ENCODE data around the gene FCHO2.
"Not testable (repeated sequence)": the region's sequence is repeated elsewhere in the genome, so short reads cannot be mapped to it uniquely, and the experiment has no call there.

Gene FCHO2, protein sequence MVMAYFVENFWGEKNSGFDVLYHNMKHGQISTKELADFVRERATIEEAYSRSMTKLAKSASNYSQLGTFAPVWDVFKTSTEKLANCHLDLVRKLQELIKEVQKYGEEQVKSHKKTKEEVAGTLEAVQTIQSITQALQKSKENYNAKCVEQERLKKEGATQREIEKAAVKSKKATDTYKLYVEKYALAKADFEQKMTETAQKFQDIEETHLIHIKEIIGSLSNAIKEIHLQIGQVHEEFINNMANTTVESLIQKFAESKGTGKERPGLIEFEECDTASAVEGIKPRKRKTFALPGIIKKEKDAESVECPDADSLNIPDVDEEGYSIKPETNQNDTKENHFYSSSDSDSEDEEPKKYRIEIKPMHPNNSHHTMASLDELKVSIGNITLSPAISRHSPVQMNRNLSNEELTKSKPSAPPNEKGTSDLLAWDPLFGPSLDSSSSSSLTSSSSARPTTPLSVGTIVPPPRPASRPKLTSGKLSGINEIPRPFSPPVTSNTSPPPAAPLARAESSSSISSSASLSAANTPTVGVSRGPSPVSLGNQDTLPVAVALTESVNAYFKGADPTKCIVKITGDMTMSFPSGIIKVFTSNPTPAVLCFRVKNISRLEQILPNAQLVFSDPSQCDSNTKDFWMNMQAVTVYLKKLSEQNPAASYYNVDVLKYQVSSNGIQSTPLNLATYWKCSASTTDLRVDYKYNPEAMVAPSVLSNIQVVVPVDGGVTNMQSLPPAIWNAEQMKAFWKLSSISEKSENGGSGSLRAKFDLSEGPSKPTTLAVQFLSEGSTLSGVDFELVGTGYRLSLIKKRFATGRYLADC

DNA sequence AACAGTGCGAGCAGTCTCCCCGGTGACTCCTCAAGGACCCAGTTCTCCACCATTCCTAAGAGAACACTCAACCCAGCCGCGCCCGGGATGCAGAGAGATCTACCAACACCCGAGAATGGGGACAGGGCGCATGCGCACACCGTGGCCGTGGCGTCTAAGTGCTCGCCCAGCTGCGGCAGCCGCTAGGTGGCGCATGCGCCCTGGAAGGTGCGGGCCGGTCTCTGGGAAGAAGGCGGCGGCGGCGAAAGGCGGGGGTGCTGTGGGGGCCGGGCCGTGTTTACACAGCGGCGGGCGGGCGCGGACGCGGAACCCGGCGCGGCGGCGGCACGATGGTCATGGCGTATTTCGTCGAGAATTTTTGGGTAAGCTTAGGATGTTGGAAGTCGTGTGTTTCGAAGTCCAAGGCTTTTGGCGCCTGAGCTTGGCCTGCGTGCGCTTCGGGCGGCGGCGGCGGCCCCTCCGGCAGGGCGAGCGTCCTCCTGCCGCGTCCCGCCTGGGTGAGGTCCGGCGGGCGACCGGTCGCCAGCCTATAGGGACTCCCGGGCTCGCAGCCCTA, at the start of gene FCHO2:
Gene FCHO2, plus strand, starts transcription at position 274 of the 556 bp plus-strand sequence. Its CDS starts 56 bp downstream, at position 330.
- DNase-seq (ENCODE audit: low read depth in 2 of 2), result peak; percentile 93 to 94

DNA sequence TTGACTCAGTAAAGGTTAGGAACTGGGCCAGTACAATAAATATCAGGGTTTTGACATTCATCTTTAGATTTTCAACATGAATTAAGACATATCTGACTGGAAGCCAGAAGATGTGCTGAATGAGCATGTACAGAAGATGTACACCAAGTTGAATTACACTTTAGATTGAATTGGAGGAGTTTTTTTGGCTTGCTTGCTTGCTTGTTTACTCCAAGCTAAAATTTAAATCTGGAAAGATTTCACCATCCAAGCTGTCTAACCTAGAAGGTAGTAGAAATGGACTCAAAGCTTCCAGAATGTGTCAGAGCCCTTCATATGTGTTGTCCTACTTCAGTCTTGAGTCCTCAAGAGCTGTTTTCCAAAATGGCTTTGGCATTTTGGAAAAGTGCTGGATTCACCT, 49.0 kb upstream of the FCHO2 start:
- DNase-seq (ENCODE audit: low read depth in 2 of 2), result no peak

DNA sequence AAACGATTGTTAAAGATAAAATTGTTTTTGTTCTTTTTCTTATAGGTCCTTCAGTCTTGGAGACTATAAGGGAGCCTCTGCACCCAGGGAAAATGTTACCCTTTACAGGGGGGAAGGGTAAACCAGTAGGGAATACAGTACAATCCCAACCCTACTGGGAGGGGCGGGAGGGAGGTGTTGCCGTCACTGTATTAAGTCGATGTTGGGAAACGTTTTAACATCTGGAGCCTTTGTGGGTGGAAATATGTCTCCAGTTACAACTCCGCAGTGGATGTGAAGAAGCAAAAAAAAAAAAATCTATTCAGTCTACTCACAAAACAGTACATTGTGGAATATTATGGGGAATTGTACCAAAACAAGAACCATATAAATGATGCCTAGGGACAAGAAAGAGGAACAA, 47.2 kb upstream of the FCHO2 start:
- no peak for DNase-seq (ENCODE audit: low read depth in 2 of 2)

DNA sequence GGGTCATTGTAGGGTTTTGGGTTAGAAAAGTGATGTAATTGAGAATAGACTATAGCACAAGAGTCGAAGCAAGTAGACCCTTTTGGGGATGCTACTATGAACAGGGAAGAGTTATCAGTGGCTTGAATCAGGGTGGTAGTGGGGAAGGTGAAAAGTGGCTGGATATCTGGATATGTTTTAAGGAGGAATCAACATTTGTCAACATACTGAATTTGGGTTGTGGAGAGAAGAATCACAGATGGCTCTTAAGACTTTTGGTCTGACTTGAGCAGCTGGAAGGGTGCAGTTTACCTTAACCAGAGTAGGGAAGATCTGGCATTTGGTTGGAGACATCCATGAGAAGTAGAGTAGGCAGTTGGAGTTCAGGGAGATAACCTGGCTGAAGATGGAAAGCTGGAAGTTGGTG, 38.5 kb upstream of the FCHO2 start:
- no peak for DNase-seq (ENCODE audit: low read depth in 2 of 2)

DNA sequence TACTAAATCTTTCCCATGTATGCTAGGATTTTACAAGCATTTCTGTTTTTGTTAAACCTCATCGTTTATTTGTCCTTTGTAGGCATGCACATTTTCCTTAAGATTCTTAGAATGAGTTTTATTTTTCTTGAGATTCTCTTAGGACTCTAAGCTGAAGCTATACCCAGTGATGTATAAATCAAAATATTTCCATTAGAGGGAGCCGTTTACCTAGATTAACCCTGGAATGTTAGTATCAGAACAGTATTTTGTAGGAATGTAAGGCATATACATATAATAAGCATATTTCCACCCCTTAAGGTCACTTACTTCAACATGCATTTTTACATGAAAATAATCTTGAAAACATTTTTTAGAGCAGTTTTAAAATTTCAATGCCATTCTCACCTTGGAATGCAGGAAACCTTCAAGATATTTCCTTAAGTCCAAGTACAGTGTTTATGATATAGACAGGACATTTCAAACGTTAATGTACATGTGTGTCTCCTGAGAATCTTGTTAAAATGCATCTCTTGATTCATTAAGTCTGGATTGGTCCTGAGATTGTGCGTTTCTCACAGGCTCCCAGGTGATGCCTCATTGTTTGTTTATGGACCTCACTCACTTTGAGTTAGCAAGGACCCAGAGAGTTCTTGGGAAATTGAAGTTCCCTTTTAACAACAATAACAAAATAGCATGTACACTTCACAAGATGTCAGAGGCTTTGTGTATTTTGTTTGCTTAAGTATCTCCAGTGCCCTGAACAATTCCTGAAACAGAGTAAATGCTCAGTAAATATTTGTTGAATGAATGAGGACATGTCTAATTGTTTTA, 34.9 kb upstream of the FCHO2 start:
- no peak for DNase-seq (ENCODE audit: low read depth in 2 of 2)

DNA sequence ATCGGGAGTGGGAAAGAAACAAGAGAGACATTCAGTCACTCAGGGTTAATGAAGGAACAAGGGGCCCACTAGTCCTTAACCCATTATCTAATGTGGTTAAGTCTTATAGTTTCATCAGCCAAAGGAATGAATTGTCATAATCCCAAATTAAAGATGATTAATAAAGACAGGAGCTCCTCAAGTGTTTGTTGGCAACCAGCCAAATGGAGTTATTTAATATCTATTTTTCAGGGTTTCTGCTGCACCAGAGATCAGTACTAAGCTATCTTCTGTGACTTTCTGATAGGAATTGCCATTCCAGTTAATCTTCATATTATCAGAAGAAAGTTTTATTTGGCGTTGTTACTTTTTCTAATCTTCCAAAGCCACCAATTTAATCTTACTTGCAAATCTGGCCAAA, 34.0 kb upstream of the FCHO2 start:
- DNase-seq (ENCODE audit: low read depth in 2 of 2), result no peak

DNA sequence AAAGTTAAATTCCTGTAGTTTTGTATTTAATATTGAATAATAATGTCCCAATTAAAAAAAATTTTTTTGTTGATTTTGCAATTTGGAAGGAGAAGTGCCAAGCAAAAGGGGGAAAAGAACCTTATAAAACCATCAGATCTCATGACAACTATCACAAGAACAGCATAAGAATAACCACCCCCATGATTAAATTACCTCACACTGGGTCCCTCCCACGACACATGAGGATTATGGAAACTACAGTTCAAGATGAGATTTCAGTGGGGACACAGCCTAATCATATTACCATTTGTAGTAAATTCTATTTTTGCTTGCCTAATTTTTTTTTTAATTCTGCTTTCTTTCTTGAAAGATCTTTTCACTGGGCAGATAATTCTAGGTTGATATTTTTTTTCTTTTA, 33.4 kb upstream of the FCHO2 start:
- no peak for DNase-seq (ENCODE audit: low read depth in 2 of 2)

DNA sequence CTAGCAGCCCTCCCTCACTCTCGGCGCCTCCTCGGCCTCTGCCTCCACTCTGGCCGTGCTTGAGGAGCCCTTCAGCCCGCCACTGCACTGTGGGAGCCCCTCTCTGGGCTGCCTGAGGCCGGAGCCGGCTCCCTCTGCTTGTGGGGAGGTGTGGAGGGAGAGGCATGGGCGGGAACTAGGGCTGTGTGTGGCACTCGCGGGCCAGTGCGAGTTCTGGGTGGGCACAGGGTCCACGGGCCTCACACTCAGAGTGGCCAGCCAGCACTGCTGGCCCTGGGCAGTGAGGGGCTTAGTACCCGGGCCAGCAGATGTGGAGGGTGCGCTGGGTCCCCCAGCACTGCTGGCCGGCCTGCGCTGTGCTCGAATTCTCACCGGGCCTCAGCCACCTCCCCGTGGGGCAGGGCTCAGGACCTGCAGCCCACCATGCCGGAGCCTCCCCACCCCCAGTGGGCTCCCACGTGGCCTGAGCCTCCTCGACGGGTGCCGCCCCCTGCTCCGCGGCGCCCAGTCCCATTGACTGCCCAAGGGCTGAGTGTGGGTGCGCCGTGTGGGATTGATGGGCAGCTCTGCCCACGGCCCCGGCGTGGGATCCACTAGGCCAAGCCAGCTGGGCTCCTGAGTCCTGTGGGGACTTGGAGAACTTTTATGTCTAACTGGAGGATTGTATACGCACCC, 30.4 kb upstream of the FCHO2 start:
- DNase-seq (ENCODE audit: low read depth in 2 of 2), result no peak

DNA sequence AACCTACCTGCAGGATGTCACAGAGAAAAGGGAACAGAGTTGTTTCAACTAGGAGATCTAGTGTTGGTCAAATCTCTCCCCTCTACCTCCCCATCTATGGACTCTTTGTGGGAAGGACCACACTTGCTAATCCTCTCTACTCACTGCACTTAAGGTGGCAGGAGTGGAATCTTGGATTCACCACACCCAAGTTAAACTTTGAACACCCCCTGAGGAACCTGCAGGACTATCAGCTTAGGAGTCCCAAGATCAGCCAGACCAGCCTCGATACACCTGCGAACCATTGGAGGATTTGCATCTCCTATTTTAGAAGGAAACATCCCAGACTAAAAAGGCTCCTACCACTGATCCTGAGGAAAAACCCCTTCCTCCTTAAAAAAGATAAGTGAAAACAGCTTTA, 23.2 kb upstream of the FCHO2 start:
- DNase-seq (ENCODE audit: low read depth in 2 of 2), result not testable (repeated sequence)

DNA sequence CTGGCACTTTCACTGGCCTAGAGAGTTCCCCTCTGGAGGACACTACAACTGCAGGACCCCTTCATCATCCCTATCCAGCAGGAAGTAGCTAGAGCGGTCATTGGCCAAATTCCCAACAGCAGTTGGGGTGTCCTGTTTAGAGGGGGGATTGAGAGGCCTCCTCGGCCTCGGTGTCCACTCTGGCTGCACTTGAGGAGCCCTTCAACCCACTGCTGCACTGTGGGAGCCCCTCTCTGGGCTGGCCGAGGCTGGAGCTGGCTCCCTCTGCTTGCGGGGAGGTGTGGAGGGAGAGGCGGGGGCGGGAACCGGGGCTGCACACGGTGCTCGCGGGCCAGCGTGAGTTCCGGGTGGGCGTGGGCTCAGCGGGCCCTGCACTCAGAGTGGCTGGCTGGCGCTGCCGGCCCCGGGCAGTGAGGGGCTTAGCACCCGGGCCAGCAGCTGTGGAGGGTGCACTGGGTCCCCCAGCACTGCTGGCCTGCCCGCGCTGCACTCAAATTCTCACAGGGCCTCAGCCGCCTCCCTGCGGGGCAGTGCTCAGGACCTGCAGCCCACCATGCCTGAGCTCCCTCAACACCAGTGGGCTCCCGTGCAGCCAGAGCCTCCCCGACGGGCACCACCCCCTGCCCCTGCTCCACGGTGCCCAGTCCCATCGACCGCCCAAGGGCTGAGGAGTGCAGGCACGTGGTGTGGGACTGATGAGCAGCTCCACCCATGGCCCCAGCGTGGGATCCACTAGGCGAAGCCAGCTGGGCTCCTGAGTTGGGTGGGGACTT, 20.7 kb upstream of the FCHO2 start:
- DNase-seq (ENCODE audit: low read depth in 2 of 2), result not testable (repeated sequence)

DNA sequence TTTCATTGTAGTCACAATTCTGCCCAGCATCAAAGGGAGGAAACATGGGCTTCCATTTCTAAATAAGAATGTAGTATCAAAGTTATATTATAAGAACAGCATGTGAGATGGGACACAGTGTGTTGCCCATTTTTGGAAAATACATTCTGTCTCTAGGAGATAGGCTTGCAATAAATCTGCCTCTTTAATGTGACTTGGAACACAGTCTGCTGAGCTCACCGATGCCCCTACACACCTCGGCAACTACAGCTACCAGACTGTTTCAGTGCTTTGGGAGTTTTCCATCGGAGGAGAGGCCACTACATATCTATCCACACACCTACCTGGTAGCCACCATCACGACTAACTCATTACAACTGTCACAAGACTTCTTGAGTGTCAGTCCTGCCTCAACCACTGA, 18.9 kb upstream of the FCHO2 start:
- no peak for DNase-seq (ENCODE audit: low read depth in 2 of 2)

DNA sequence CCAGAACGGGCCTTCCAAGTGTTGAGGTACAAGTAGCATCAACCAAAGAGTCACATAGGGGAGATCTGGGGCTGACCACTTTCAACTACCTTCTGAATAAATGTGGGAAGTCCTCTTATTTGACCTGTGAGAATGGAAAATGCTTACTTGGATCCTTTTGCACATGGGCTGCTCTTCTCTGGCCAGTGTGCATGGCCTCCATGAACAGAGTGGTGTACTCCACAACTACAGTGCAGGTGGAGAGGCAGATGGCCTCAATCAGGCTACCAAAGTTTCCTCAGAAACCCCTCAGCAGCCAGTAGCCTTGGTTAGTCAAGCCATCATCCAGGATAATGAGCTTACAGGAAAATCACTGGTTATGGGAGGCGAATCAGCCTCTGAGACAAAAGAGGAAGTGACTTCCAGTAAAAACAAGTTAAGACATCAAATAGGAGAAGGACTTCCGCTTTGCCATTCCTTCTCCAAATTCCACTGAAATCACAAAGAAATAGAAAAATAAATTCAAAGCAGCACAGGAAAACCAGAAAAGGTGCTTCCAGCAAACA, 18.3 kb upstream of the FCHO2 start:
- DNase-seq (ENCODE audit: low read depth in 2 of 2), result no peak

DNA sequence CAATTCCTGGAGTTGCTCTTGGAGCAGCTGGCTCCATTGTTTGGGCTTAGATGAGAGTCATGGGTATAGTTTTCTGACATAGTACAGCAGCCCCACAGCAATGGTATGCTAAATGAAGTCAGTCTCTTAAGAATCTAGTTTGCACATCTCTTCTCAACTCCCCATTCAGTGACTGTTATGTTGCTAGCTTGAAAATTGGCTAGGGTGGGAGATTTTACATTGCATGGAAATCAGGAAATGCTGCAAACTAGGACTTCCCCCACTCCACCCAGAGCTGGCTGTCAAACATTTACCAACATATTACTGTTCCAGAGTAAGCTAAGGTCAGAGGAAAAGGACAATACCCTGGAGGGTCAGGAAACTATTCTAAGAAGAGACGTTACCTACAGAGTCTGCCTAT, 17.6 kb upstream of the FCHO2 start:
- DNase-seq (ENCODE audit: low read depth in 2 of 2), result no peak

DNA sequence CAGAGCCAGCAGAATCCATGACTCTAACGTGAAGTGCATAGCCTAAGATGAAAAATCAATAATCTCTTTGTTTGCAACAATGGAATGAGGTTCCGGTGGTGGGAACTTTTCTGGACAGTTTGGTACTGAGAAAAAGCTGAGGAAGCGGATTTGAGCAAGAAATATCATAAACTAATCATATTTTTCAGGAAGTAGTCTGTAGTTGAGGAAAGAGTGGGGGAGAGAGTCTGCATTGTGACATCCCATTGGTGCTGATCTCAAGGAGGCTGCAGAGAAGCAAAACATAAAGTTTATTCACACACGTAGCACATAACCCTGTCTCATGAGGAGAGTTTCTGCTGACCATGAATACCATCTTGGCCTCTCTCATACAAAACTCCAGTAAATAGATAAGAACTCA, 15.8 kb upstream of the FCHO2 start:
- no peak for DNase-seq (ENCODE audit: low read depth in 2 of 2)

DNA sequence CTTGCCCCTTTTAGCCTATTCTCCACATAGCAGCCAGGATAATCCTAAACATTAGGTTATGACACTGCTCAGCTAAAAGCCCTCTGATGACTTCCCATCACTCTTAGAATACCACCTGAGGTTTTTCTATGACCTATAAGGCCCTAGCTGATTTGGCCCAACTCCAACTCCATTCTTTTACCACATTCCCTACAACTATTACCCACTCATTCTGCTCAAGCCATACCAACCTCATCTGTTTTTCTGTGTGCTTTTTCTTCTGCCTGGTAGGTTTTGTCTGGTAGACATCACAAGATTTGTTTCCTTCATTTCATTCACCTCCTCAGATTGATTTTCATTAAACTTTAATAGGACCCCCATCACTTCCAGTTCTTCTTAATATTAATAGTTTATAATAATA, 12.5 kb upstream of the FCHO2 start:
- no peak for DNase-seq (ENCODE audit: low read depth in 2 of 2)

DNA sequence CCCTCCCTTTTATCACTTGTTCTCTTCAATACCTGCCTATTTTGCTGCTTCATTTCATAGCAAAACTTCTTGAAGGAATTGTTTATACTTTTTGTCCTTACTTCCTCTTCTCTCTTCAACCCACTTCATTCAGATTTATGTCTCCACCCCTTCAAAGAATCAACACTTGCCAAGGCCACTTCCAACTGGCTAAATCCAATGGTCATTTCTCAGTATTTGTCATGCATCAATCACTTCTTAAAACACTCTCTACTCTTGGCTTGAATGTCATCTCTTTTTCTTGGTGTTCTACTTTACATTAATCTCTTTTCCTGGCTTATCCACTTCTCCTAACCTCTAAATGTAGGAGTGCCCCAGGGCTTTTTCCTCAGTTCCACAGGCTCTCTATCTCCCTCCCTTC, 8.3 kb upstream of the FCHO2 start:
- DNase-seq (ENCODE audit: low read depth in 2 of 2), result no peak

DNA sequence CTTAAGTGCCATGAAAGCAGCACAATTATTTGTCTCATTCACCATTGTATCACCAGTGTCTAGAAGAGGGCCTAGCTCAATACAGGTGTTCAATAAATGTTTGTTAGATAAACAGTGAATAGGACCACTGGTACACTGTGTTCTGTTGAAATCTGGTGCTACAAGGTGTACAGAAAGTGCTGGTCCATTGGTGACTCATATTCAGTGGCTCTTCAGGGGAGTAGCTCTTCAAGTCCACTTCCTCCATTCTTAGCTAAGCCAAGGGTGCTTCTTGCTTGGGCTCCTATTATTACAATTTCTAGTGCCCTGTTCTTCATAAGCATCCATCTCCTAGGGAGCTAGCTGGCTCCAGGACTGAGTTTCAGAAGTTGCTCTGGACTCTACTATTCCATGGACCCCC, 6.4 kb upstream of the FCHO2 start:
- DNase-seq (ENCODE audit: low read depth in 2 of 2), result no peak

DNA sequence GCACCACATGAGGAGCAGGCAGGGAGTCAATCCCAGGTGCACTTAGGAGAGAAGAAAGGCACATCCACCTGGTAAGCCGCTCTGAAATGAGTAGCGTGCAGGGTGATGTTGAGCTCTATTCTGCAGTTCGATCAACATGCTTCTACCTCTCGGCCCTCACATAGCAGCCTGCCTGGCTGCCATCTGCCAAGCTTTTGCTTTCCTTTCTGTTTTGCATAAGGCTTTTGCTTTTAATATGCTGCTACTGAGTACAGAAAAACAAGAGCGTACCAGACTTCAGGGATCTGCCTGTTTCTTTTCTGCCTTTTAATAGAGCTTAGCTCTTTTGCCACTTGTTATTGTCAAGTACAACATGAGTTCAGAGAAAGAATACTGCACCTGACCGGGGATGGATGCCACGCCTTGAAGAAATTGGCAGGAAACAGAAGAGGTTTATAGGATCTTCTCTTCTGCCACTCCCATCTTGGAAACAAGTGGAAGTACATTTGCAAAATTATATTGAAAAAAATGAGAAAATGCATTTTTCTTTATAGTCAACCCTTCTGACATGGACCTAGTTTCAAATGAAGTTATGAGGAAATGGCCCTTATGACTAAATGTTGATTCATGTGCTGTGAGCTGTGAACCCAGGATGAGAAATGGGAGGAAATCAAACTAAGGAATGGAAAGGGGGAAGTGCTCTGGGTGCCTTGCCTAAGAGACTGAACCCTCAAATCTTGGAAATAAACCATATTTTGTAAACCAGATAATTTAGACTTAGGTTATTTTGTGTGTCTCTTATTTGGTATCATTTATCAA, 4.0 kb upstream of the FCHO2 start:
- DNase-seq (ENCODE audit: low read depth in 2 of 2), result no peak

DNA sequence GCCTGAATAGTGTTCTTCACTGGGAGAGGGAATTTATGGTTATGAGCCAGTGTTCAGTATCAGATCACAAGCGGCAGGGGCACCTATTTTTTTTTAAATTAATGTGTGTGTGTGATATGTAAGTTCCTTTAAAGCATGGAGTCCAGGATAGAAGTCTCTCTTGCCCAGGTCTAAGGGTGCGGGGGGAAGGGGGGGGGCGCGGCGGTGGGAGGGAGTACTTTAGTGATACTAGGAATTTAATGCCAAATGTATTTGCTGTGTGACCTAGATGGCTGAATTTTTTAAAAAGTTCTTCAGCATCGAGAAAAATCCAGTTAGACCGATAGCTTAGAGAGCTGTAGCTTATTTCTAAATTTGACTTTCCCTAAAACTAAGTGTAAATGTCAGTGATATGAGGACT, 1.5 kb upstream of the FCHO2 start:
- no peak for DNase-seq (ENCODE audit: low read depth in 2 of 2)
